Measurements from ENCODE around the gene LMNB1.

The LMNB1 gene

DNA sequence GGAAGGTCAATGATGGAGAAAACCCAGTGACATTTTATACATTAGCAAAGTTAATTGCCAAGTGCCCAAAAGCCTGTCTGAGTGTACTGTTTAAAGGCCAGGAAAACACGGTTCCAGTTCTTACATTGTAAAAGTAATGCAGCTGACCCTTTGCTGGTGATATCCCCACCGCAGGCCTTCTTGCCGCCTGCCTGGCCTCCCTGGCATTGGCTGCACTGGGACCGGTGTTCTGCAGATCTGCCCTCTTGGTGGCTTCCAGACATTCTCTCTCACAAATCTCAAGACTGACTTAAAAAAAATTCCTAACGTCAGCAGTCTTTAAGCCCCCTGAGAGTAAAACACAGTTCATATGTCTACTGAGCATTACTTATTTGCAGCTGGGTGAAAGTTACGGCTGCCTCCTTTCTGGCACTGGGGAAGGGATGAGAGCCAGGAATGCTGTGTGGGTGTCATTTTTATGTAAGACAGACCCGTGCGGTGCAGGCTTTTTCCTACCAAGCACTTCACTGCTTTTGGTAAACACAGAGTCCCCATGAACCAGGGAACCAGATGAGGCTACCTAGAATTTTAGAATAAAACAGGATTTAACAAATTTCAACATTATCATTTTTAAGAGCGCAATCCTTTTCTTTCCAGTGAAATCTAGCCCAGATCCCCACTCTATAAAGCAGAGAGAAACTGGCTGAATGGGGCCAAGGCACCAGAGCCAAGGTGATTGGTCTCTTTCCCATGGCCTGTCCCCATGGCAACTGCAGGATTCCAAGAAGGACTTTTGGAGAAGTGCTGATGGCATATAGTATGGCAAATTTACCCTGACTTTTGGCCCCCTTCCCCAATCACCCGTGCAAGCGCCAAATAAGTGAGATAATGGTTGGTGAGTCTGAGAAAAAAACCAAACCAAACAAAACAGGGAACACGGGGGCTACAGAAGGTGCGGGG, 80.8 kb downstream of the LMNB1 start:
- peak in 1 of 2 experiments; percentile 1 for DNase-seq

GRCh38 chr5:126858441-126858840, 81.5 kb downstream of the LMNB1 start:
- no peak for DNase-seq

- DNase-seq: no peak
Measured at GRCh38 chr5:126863402-126863801, 86.5 kb downstream of the LMNB1 start.

- DNase-seq: no peak
Measured at GRCh38 chr5:126864042-126864688, 87.2 kb downstream of the LMNB1 start.

DNA sequence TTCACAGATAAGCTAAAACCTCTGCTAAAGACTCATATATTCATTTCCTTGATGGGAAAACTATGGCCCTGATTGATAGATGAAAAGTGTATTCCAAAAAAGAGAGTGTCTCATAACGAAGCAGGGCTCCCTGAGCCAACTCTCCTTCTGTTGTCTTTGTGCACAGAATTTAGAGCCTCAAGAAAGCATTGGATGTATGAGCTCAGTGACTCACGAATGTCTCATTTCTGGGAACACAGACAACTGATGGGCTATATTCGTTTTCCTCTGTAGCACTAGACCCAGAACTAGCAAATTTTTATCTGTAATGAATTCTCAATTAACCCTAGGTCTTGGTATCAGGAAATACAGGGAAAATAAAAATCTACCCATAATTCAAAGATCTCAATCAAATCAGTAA, 88.4 kb downstream of the LMNB1 start:
- DNase-seq: no peak

- no peak for DNase-seq
Measured at GRCh38 chr5:126866851-126867636, 90.1 kb downstream of the LMNB1 start.

- no peak for DNase-seq
Measured at GRCh38 chr5:126868338-126869004, 91.5 kb downstream of the LMNB1 start.

- peak; percentile 43 to 51 for DNase-seq
Measured at GRCh38 chr5:126869005-126869451, 92.1 kb downstream of the LMNB1 start.

- no peak for DNase-seq
Measured at GRCh38 chr5:126871441-126871840, 94.5 kb downstream of the LMNB1 start.

GRCh38 chr5:126872561-126873354, 95.8 kb downstream of the LMNB1 start:
- no peak for DNase-seq

GRCh38 chr5:126875303-126875785, 98.4 kb downstream of the LMNB1 start:
- DNase-seq: no peak

DNA sequence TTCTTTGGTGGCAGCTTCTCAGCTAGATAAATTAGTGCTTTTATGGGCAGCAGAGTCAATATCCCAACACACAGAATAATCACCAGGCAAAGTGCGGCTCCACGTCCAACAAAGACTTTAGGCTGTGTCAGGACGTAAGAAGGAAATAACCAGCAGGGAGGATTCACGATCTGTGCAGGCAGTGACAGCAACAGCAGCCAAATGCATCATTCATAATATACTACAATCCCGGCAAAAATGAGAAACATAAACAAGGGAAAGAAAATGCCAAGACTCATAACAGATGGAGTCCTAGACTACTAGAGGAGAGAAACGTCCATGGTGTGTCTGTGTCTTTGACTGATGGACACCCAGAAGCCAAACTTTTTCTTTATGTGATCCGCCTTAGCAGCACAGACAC, 100.7 kb downstream of the LMNB1 start:
- DNase-seq: no peak

DNA sequence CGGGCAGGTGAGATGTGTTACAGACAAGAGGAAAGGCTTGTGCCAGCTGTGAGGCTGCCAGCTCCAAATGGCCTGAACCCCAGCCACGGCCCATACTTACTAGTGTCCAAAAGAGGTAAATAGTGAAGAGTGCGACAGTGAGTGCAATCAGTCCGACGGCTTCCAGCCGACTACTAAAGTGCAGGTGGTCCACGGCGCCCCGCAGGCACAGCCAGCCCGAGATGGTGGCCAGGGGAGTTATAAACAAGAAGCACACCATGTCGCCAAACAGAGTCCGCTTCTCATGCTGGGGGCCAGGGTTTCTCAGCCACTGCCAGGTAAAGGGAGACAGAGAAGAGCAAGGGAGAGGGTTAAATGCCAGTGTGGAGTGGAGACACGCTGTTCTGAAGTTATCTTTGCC, 101.1 kb downstream of the LMNB1 start:
- DNase-seq: no peak

DNA sequence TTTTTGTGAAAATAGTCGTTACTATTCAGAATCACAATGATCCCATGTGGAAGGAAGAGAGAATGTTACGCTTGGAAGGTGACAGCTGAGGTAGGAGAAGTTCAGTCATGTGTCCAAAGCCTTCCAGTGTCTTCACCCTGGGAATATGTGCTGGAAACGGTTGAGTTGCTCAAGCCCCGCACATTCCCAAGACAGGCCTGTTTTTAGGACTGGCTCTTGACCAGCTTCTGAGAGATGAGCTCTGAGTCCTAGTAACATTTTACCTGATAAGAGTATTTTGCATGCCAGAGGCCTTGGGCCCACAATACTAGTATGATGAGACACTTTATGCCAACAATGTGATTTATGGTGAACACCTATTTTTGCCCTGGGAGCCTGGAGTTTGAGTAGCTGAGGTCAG, 101.7 kb downstream of the LMNB1 start:
- no peak for DNase-seq

- DNase-seq: no peak
Measured at GRCh38 chr5:126881821-126882600, 105.1 kb downstream of the LMNB1 start.

DNA sequence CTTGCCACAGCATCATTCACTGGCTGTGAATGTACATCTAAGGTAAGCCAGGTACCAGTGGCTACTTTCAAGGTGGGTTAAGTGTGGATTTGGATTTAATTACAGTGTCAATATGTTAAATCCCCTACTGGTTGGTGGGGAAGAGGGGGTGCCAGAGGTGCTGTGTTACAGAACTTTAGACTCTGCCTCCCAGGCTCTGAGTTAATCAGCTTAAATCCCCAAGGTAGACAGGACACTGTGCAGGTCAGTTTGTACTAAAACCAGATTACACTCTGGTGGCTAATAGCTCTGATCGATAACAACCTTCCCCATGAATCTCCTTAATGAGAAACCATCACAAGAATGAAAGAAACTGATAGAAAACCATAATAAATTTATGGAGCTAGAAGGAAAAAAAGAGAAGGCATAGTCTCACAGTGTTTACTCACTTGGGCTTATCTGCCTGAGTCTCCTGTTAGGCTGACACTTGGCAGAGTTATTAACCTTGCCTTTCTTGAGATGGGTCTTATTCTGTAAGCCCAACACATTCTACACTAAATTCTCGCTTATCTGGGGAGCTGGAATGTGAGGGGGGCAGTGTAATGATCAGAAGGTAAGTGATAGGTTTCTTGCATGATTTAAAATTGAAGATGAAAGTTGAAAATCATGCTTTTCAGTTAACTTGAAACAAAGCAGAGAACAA, 106.8 kb downstream of the LMNB1 start:
- DNase-seq: no peak

- no peak for DNase-seq
Measured at GRCh38 chr5:126884269-126884819, 107.4 kb downstream of the LMNB1 start.

Data from activated T-cell treated with anti-CD3 and anti-CD28 coated beads, Interleukin-2, amount 50 U/mL, for 48 hours (primary cell).